Measurements from ENCODE around the gene ZNF320. TPM values are rescaled to one million over a fixed set of nuclear protein-coding genes. Genes with fewer than 3 reads are reported as not detected.

ZNF320 gene
- total and polyA plus RNA-seq, 9 of the 15 experiments (the other 6 are each of a cell fraction or from before 2014, with no cell fraction given), result 5.4 to 25.6 (median 11.7) TPM

- no peak; the same call in 1 of the 2 replicates for TF ChIP-seq REST (IDR thresholded peaks at IDR 0.05; ENCODE audit: borderline replicate concordance)
- no peak for TF ChIP-seq REST (CRISPR knock-in tag; IDR thresholded peaks at IDR 0.05; ENCODE audit: low read depth)
- no peak for TF ChIP-seq NFXL1 (CRISPR knock-in tag; IDR thresholded peaks at IDR 0.05)
- TF ChIP-seq BDP1 (IDR thresholded peaks at IDR 0.05; ENCODE audit: insufficient read depth, insufficient read length), result no peak
- TF ChIP-seq, protein P1, sequence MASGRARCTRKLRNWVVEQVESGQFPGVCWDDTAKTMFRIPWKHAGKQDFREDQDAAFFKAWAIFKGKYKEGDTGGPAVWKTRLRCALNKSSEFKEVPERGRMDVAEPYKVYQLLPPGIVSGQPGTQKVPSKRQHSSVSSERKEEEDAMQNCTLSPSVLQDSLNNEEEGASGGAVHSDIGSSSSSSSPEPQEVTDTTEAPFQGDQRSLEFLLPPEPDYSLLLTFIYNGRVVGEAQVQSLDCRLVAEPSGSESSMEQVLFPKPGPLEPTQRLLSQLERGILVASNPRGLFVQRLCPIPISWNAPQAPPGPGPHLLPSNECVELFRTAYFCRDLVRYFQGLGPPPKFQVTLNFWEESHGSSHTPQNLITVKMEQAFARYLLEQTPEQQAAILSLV (tag; IDR thresholded peaks at IDR 0.05), result no peak
- peak; percentile 15; the same call in 1 of the 2 replicates for TF ChIP-seq SOX6 (IDR thresholded peaks at IDR 0.05)
- no peak for TF ChIP-seq ILF3 (IDR thresholded peaks at IDR 0.05; ENCODE audit: borderline replicate concordance)
- TF ChIP-seq, protein P2, sequence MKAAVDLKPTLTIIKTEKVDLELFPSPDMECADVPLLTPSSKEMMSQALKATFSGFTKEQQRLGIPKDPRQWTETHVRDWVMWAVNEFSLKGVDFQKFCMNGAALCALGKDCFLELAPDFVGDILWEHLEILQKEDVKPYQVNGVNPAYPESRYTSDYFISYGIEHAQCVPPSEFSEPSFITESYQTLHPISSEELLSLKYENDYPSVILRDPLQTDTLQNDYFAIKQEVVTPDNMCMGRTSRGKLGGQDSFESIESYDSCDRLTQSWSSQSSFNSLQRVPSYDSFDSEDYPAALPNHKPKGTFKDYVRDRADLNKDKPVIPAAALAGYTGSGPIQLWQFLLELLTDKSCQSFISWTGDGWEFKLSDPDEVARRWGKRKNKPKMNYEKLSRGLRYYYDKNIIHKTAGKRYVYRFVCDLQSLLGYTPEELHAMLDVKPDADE (conservative IDR thresholded peaks at IDR 0.05; ENCODE audit: control insufficient read depth, low read depth, low read length), result peak; percentile 66; the same call in 1 of the 2 replicates
- TF ChIP-seq MNT (conservative IDR thresholded peaks at IDR 0.05), result peak; percentile 77 to 84
- no peak for TF ChIP-seq KHSRP (IDR thresholded peaks at IDR 0.05)
- no peak for TF ChIP-seq ZNF668 (CRISPR knock-in tag; IDR thresholded peaks at IDR 0.05)
- TF ChIP-seq HDAC6 (IDR thresholded peaks at IDR 0.05; ENCODE audit: low read depth, low read length), result no peak
- TF ChIP-seq ZNF512 (tag; IDR thresholded peaks at IDR 0.05), result no peak
- TF ChIP-seq HNRNPH1 (optimal IDR thresholded peaks at IDR 0.05; ENCODE audit: low read depth, low read length), result no peak
Measured at GRCh38 chr19:52942386-52943133, 45.1 kb upstream of the ZNF320 start (continued).

Measured in K562 (cell line).